Mesodermal cell (in vitro differentiated cells): ENCODE measurements around the gene PTPN7.
"Not testable (repeated sequence)": the region's sequence is repeated elsewhere in the genome, so short reads cannot be mapped to it uniquely, and the experiment has no call there.

Experiments
- H3K27ac ChIP-seq: 2 replicates; pipeline ENCODE4 v1.7.0; 2013; ENCODE audit warnings: mild to moderate bottlenecking, low read depth, low read length, moderate library complexity; ENCODE audit not compliant: severe bottlenecking
- H3K36me3 ChIP-seq: 2 replicates; pipeline ENCODE4 v1.7.1; 2013; ENCODE audit warnings: mild to moderate bottlenecking, low read length, moderate library complexity; ENCODE audit not compliant: control insufficient read depth, insufficient read depth
- H3K4me1 ChIP-seq: one replicate; pipeline ENCODE4 v1.7.1; 2013; ENCODE audit warnings: mild to moderate bottlenecking, low read length; ENCODE audit not compliant: insufficient read depth, control insufficient read depth, poor library complexity, severe bottlenecking
- H3K4me3 ChIP-seq: 2 replicates; pipeline ENCODE4 v1.7.0; 2013; ENCODE audit warnings: low read length, control low read depth, mild to moderate bottlenecking; ENCODE audit not compliant: insufficient read depth, poor library complexity, severe bottlenecking; ENCODE audit errors: extremely low read depth
- H3K9me3 ChIP-seq: 2 replicates; pipeline ENCODE4 v1.7.1; 2013; ENCODE audit warnings: mild to moderate bottlenecking, low read length, moderate library complexity; ENCODE audit not compliant: control insufficient read depth
- WGBS, 2 experiments: methylation state at CpG; one replicate each; pipeline ENCODE4 v1.1.5; 2013; ENCODE audit warnings: missing lambda C conversion rate in 2 of 2; ENCODE audit not compliant: insufficient coverage in 2 of 2; 5-methylcytosine and 5-hydroxymethylcytosine counted together

The PTPN7 gene

DNA sequence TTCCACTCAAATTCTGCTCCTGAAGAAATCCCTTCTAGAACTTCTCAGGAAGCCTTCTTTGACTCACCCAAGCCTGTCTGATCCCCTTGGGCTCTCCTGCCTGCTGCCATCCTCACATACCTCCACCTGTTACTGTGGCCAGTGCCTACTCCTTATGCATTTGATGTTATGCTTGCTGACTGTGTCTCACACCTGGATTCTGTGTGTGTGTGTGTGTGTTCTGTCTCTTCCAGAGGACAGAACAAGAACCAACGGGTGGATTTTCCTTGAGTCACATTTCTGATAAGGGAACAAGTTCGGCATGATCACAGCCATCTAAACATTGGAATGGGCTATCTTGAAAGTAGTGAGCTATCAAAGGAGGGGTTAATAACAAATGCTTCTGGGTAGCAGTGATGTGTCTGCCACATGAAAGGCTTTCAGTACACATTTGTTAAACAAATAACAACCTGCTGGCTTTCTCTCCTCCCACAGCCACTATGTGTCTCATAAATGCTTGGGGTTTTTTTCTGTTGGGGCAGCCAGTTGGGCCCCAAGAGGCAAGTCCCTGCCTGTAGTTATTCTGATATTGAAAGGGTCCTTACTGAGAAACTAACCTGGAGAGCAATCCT lies 46.6 kb downstream of the PTPN7 start:
- peaks cover 16% of the 10 kb centered on the region for H3K4me1 ChIP-seq
- no peaks in the 10 kb centered on the region for H3K9me3 ChIP-seq
- no peak overlapping the region for H3K4me3 ChIP-seq
- 75 to 84% methylated on average over 2 of the region's 2 CpGs for WGBS, 2 experiments
- no peak overlapping the region for H3K27ac ChIP-seq
- H3K36me3 ChIP-seq, result no peaks in the 10 kb centered on the region

GRCh38 chr1:202112859-202113689 lies 47.3 kb downstream of the PTPN7 start:
- Histone ChIP-seq H3K36me3 (no peaks in the 10 kb centered on the region), H3K4me1 (peaks cover 16% of the 10 kb centered on the region), H3K4me3 (no peak overlapping the region), H3K9me3 (no peaks in the 10 kb centered on the region), H3K27ac (no peak overlapping the region)
- 51 to 53% methylated on average over 2 to 4 of the region's 5 CpGs for WGBS, 2 experiments

DNA sequence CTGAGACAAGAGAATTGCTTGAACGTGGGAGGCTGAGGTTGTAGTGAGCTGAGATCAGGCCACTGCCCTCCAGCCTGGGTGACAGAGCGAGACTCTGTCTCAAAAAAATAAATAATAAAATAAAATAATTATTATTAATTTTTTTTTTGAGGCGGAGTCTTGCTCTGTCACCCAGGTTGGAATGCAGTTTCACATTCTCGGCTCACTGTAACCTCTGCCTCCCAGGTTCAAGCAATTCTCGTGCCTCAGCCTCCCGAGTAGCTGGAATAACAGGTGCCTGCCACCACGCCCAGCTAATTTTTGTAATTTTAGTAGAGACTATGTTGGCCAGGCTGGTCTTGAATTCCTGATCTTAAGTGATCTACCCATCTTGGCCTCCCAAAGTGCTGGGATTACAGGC lies 48.8 kb downstream of the PTPN7 start:
- not testable (repeated sequence) for H3K9me3 ChIP-seq, H3K36me3 ChIP-seq, H3K4me3 ChIP-seq, H3K27ac ChIP-seq
- H3K4me1 ChIP-seq, result peaks cover 29% of the 10 kb centered on the region
- 60 to 95% methylated on average over 1 to 4 of the region's 7 CpGs for WGBS, 2 experiments

DNA sequence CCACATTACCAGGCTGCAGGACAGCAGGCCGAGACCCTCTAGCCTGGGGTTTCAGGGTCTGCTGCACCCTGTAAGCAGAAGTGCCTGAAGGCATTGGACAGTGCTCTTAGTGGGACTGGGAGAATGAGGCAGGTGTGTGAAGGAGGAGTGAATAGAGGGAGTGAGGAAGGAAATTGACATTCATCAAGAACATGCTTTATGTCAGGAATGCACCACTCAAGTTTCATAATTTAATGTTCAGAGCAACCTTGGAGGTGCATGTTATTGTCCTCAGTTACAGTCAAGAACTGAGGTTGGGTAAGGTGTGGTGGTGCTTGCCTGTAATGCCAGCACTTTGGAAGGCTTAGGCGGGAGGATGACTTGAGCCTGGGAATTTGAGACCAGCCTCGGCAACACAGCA lies 49.4 kb downstream of the PTPN7 start:
- H3K27ac ChIP-seq, result no peak overlapping the region
- peaks cover 35% of the 10 kb centered on the region for H3K4me1 ChIP-seq
- H3K4me3 ChIP-seq, result no peak overlapping the region
- no peaks in the 10 kb centered on the region for H3K36me3 ChIP-seq
- H3K9me3 ChIP-seq, result no peaks in the 10 kb centered on the region
- 87 to 97% methylated on average over 2 to 3 of the region's 3 CpGs for WGBS, 2 experiments

- Histone ChIP-seq H3K9me3 (no peaks in the 10 kb centered on the region), H3K4me3 (no peak overlapping the region), H3K27ac (no peak overlapping the region), H3K36me3 (no peaks in the 10 kb centered on the region), H3K4me1 (peaks cover 25% of the 10 kb centered on the region)
- WGBS, 2 experiments, result 78 to 81% methylated on average over 12 to 13 of the region's 13 CpGs
These were observed 52.3 kb downstream of the PTPN7 start for GRCh38 chr1:202107801-202108731.

GRCh38 chr1:202107321-202107761 lies 53.1 kb downstream of the PTPN7 start:
- no peak overlapping the region for H3K27ac ChIP-seq
- H3K9me3 ChIP-seq, result no peaks in the 10 kb centered on the region
- 89 to 92% methylated on average over 5 of the region's 5 CpGs for WGBS, 2 experiments
- H3K4me3 ChIP-seq, result no peak overlapping the region
- H3K36me3 ChIP-seq, result no peaks in the 10 kb centered on the region
- peaks cover 22% of the 10 kb centered on the region for H3K4me1 ChIP-seq

- 81 to 82% methylated on average over 7 to 9 of the region's 10 CpGs for WGBS, 2 experiments
- Histone ChIP-seq H3K9me3 (no peaks in the 10 kb centered on the region), H3K4me1 (peaks cover 22% of the 10 kb centered on the region), H3K4me3 (no peak overlapping the region), H3K27ac (peak overlapping the region; percentile 72), H3K36me3 (no peaks in the 10 kb centered on the region)
These were observed 53.8 kb downstream of the PTPN7 start for GRCh38 chr1:202106340-202107254.

GRCh38 chr1:202105571-202106339 lies 54.6 kb downstream of the PTPN7 start:
- Histone ChIP-seq H3K36me3 (no peaks in the 10 kb centered on the region), H3K9me3 (no peaks in the 10 kb centered on the region), H3K4me1 (peaks cover 22% of the 10 kb centered on the region), H3K27ac (peak overlapping the region; percentile 72), H3K4me3 (peak overlapping the region; percentile 8)
- WGBS, 2 experiments, result 15 to 24% methylated on average over 6 to 8 of the region's 10 CpGs

DNA sequence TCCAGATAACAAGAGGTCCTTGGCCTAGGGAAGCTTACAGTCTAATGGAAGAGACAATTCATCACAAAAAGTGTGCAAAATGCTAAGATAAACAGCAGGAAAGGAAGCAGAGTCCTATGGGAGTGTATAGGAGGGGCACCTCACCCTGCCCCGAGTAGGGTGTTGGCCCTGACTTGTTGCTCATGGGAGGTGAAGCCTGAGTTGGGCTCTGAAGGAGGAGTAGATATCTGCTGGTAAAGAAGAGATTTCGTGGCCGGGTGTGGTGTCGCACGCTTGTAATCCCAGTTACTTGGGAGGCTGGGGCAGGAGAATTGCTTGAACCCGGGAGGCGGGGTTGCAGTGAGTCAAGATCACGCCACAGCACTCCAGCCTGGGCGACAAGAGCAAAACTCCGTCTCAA lies 56.3 kb downstream of the PTPN7 start:
- Histone ChIP-seq H3K4me1 (peaks cover 22% of the 10 kb centered on the region), H3K36me3 (no peaks in the 10 kb centered on the region), H3K27ac (no peak overlapping the region), H3K9me3 (no peaks in the 10 kb centered on the region), H3K4me3 (no peak overlapping the region)
- 96 to 97% methylated on average over 6 of the region's 10 CpGs for WGBS, 2 experiments
